CD4-positive, alpha-beta T cell treated with Interleukin-6 at 100 ng/mL for 8 hours (primary cell): Measurements from ENCODE around the gene CCDC60.
A peak's percentile ranks its signal among the peaks of the same experiment; 100 is the strongest.

Experiments used
- DNase-seq: peaks from one replicate; pipeline ENCODE4 v3.0.0-alpha.2; 2020; ENCODE audit warnings: mixed read lengths, low spot score

Gene CCDC60

DNA sequence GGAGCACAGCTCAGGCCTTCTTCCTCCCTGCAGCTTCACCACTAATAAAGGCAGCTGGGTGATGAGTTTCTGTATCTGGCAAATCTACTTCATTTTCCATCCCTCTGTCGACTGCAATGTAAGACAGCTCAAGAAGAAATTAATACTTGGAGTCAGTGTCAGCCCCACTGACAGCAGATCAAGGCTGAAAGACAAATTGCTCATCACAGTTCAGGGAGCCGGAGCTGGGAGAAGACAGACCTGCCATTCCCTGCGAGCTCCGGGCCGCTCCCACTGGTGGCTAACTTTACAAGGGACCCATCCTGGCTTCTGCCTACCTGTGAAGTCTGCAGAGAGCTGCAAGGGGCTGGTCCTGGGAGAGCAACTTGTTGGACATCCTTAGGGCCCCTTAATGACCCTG lies 49.8 kb downstream of the CCDC60 start:
- no peak for DNase-seq

DNA sequence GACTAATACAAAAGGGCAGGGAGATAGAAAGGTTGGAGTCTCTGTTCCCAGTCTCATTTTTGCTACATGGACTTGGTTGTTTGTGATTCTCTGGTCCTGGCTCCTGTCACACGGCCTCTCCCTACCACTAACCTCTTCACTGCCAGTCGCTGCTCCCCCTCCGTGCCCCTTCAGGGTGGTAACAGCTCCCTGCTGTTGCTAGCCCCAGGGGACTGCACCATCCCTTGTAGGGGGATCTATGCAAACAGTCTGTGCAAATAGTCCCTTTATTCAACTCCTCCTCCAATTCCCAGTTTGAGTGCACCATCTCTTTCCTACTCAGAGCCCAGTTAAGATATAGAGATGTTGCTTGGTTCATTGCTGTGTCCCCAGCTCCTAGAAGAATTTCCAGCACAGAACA lies 51.1 kb downstream of the CCDC60 start:
- no peak for DNase-seq

DNA sequence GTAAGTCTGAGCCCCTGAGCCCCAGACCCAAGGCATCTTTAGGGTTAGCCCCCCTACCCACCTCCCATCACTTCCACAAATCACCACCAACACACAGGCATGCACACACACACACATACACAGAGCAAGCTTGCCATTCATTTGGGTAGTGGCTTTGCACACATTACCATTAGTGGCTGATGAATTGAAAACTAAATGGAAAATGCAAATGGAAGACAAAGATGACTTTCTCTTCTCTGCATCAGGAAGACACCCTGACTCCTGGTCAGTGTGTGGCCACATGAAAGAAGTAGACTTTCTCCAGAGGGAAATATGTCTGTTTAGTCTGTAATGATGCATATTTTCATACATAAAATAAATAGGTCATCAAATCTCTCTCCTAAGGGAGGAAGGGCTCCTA lies 55.2 kb downstream of the CCDC60 start:
- DNase-seq = no peak

DNA sequence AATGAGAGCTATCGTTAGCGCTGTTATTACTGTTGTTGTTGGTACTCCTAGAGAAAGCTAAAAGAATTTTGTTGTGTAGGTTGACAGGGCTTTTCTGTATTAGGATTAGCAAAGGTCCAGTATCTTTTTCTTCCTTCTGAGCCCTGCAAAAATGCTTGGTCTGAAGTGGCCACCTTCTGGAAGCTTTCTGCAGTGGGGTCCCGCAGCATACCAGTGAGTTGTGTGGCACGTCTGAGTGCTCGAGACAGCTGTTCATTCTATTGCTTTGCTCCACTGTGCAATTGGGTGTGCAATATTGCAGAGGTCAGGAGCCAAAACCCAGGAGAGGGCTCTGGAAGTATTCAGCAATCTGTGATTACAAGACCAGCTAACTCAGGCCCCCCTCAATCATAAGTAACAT lies 57.1 kb downstream of the CCDC60 start:
- no peak for DNase-seq

DNA sequence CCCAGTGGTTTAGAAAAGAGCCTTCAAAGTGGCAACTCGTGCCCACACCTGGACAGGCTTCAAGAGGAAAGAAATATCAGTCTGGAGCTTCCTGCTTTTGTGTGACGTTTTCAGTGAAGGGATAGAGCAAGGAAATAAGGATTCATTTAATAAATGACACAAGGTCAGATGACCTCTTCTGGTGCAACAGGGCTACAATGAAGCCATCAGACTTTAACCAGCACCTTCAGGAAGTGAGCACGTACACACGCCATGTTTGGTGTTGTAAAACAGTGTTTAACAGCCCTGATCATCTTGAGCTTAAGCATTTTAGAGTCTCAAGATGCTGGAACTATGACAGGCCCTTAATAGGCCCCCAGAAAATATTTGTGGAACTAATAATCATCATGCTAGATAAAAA lies 59.1 kb downstream of the CCDC60 start:
- DNase-seq = no peak

DNA sequence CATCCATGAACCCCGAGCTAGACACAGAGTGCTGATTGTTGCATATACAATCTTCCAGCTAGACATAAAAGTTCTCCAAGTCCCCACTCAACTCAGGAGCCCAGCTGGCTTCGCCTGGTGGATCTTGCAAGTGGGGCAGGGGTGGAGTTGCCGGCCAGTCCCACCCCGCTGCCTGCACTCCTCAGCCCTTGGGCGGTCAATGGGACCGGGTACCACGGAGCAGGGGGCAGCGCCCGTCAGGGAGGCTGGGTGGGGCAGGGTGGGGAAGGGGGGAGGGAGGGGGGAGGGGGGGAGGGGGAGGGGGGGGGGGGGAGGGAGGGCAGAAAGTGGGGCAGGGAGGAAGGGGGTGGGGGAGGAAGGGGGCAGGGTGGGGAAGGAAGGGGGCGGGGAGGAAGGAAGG lies 63.0 kb downstream of the CCDC60 start:
- DNase-seq = no peak

DNA sequence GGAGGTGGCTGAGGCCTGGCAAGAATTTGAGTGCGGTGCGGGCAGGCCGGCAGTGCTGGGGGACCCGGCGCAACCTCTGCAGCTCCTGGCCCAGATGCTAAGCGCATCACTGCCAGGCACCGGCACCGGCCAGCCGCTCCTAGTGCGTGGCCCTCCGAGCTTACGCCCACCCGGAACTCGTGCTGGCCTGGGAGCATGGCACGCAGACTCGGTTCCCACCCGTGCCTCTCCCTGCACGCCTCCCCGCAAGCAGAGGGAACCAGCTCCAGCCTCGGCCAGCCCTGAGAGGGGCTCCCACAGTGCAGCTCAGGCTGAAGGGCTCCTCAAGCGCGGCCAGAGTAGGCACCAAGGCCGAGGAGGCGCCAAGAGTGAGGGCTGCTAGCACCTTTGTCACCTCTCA lies 63.7 kb downstream of the CCDC60 start:
- DNase-seq = no peak

DNA sequence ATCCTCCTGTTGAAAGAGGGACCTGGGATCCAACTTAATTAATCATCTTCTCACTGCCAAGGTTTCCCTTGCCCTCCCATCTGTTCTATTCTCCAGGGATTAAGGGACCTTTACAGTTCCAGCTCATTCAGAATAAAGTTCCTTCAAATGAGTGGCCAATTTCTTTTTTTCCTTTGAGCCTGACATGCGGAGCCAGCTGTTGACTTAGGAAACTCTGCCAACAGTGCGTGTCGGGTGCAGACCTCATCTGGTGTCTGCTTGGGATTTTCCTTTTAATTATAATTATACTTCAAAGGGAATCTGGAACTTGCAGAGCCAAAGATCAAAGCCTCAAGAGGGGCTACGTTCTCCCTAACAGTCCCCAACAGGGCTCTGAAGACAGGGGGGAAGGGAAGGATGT lies 64.8 kb downstream of the CCDC60 start:
- DNase-seq = no peak

DNA sequence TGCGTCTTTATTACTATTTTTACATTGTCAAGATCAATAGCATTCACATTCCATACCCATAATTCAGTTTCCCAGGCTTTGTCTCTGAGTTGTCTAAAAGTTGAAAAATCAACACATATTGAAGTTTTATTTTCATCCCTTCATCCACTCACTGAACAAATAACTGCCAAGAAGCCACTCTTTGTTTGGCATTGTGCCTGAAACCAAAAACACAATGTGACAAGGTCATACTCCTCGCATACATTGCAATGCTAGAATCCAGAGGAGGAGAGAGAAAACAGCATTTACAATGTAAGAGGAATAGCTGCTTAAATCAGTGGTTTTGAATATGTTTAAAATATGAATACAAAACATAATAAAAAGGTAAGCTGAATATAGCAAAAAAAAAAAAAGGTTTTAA lies 71.8 kb downstream of the CCDC60 start:
- DNase-seq = no peak

DNA sequence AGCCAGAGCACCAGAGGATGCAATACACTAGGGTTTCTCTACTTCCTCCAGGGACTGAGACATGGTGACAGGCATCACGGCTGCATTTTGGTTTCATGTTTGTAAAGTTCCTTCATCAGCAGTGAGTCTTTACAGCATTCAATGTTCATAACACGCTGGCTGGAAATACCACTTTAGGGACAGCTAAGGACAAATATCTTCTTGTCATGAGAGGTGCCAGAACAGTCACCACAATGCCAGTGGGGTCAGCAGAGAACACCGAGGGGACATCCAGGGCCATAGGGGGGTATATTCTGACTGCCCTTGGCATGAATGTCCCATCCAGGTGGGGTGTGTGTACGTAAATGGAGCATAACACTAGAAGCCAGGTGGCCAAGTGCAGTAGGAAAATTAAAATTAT lies 72.3 kb downstream of the CCDC60 start:
- DNase-seq = no peak

DNA sequence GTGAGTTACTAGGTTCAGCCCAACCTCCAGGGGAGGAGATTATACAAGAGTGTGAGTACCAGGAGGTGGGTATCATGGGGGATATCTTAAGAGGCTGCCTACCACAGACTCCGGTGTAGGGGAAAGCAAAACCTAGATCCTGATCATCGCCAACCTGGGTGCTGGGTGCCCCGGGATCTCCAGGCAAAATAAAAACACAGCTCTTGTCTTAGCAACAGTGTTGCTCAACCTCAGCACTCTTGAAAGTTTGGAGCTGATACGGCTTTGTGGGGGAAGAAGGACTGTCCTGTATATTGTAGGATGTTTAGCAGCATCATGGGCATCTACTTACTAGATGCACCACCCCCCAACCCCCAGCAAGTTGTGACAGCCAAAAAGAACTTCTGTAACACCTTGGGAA lies 74.5 kb downstream of the CCDC60 start:
- no peak for DNase-seq

DNA sequence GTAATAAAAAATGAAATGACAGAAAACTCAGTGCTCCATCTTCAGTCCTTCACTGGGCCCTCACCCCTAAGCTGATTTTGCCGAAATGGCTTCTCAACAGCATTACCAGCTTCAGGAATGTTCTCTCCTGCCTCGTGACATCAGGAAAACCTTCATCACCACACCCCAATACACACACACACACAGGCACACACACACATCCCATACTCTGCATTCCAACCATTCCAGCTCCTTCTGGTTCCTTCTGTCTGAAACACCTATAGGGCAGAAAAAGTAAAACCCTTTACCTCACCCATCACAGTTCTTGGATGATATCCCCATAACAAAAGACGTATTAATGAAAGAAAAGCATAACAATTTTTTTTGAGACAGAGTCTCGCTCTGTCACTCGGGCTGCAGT lies 75.9 kb downstream of the CCDC60 start:
- no peak for DNase-seq

DNA sequence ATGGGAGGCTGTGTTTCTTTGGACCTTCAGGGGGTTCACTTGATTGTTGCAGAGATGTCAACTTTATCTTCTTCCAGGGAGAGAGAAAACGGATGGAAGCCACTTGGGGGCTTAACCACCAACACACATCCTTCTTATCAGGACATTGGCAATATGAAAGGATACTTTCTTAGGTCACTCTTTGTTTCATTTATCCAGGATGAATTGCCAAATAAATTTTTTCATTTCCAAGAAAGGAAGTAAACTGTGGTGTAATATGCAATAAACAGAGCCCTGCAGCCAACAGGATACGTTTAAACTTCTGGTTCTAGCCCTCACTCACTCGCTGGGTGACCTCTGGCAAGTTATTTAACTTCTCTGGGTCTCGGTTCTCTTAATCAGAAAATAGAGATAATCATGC lies 77.8 kb downstream of the CCDC60 start:
- DNase-seq = no peak

DNA sequence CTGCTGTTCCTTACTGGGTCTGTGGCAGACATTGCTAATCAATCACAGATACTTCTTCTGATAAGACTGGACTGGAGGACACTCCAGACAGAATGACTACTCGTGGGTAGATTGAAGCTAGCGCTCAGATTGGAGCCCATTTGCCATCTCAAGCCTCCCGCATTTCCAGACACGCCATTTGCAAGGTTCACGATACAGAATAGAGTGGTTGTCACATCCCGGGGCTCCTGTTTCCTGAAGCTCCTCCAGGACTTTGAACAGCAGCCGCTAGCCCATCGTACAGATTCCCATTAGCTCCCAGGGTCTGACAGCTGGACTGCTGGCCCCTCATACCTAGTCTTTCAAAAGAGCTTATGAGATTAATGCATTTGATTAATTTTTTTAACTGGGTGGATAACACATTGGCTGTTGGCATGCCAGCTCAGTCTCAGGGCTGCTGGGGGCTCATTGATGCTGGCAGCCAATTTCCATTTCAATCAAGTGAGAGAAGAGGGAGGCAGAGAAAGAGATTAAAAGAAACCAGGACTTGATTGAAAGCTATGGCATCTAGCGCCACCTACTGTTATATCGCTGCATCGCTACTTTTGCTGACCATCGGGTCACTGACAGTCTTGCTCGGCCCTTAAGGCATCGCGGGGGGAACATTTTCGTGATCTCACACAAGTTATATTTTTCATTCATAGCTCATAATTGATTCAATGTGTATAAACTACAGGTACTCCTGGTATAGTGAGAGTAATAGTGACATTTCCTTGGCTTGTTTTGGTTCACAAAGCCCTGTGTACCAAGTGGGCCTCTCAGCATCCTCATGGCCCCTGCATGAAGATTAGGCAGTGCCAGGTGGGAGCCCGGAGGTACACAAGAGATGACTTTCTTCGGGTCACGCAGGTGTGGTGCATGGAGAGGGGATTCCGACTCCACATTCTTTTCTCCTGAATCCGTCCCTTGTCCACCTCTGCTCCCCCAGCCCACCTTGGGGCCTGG lies 78.6 kb downstream of the CCDC60 start:
- DNase-seq = no peak

DNA sequence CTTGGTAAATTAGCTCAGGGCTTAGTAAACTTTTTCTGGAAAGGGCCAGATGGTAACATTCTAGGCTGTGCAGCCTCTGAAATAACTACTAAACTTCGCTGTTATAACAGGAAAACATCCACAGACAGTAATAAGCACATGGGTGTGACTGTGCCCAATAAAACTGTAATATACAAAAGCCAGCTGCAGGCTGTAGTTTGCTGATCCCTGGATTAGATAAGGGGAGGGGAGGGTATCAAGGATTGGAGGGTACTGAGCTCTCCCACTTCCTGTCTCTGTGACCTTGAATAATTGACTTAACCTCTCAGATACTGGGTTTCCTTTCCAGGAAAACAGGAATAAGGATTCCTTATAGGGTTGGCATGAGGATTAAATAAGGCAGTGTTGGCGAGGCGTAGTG lies 81.2 kb downstream of the CCDC60 start:
- DNase-seq = no peak

DNA sequence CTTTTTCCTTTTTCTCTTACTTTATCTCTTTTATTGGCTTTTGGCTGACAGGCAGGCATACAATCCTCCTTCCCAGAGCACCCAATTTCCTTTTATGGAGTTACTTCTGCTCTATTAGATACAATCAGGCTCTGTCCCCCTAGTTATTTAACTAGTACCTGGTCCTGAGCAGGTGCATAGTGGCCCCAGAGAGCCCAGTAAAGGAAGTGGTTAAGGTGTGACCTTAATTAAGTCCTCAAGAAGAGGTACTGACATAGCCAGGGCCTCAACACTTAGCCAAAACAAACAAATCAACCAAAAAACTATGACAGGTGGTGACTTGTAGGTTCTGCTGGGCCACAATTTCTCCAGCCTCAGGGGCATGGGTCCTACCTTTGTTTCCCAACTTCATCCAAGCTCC lies 82.9 kb downstream of the CCDC60 start:
- DNase-seq = no peak

DNA sequence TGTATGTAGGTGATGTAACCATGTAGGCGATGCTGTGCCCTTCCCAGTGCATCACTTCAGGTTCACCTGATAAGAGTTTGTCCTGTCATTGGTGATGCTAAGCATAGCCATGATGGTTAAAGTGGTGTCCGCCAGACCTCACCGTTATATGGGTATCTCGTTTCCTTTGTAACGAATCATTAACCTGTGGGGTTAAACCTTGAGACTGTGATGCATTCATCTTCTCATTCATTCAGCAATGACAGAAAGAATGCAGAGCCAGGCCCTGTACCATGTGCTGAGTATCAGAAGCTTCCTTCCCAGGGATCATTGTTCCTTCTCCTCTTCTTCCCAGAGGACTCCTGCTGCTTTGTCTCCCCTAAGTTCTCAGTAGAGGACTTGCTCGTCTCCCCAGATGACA lies 84.9 kb downstream of the CCDC60 start:
- no peak for DNase-seq

DNA sequence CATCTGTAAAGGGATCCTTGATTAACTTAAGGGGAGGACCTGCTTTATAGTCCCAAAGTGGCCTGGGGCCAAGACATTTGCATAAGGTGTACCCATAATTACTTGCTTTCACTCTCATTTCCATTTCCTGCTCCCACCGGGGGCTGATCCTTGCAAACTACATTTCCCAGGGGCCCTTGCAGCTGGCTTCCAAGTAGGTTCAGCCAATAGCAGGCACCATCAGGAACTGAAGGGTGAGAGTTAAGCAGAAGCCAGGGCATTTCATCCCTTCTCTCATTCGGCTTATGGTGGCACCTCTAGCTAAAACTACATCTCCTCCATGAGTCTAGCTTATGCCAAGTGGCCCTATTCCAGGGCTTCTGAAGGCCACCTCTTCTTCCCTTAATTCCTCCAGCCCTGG lies 88.8 kb downstream of the CCDC60 start:
- DNase-seq = no peak

DNA sequence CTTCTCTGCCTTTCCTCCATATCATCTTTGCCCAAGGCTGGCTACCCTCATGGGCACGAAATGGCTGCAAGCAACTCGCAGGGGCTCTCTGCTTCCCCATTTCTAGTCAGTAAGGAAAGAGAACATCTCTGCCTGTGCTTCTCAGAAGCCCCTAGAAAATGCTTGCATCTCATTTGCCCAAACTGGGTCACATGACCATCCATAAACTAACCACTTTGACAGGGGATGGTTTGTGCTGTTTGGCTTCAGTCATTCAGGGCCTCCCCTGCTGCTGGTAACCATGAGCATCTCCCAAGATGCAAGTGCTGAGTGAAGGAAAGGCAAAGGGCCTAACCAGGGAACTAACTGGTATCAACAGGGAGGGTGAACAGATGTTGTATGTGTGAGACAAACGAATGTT lies 91.1 kb downstream of the CCDC60 start:
- DNase-seq = no peak

DNA sequence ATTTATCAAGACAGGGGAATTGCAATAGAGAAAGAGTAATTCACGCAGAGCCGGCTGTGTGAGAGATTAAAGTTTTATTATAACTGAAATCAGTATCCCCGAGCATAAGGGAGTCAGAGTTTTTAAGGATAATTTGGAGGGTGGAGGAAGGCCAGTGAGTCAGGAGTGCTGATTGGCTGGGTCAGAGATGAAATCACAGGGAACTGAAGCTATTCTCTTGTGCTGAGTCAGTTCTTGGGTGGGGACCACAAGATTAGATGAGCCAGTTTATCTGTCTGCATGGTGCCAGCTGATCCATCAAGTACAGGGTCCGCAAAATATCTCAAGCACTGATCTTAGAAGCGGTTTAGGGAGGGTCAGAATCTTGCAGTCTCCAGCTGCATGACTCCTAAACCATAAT lies 96.6 kb downstream of the CCDC60 start:
- DNase-seq = no peak

DNA sequence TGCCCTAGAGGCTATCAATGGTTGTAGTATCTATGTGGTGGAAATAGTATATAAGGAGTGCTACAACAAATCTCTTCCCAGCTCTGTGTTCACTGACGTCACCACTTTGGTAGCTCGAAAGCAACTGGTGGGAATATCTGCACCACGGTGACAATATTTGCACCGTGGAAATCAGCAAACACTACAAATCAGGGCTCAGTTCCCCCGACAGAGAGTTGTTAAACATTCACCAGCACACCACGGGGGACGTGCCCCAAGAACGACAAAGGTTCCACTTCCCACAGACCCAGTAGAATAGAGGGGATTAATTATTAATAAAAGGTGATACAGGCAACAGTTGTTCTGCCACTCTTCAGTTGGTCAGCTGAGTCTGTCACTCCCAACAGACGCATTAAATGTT lies 98.4 kb downstream of the CCDC60 start:
- DNase-seq = no peak

DNA sequence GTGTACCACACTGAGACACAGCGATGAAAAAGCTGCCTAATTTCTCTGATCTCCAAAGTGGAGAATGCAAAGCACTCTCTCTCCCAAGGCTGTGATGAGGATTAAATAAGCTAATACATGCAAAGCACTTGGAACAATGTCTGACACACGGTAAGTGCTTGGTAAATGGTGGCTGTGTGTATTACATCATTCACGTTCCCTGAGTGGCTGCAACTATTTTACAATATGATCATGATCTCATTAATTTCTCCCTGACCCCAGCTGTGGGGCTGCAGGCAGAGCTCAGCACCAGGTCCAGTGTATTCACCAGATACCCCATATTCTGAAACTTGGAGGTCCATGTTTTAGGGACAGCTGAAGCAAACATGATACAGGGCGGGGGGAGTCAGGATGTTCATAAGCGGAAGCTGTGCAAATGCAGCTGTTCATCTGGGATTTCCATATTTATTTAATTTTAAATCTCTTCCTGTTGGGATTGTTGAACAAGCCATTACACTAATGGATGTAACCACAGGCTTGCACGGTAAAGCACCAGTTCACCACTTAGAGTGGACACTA lies 106.4 kb downstream of the CCDC60 start:
- DNase-seq = no peak

DNA sequence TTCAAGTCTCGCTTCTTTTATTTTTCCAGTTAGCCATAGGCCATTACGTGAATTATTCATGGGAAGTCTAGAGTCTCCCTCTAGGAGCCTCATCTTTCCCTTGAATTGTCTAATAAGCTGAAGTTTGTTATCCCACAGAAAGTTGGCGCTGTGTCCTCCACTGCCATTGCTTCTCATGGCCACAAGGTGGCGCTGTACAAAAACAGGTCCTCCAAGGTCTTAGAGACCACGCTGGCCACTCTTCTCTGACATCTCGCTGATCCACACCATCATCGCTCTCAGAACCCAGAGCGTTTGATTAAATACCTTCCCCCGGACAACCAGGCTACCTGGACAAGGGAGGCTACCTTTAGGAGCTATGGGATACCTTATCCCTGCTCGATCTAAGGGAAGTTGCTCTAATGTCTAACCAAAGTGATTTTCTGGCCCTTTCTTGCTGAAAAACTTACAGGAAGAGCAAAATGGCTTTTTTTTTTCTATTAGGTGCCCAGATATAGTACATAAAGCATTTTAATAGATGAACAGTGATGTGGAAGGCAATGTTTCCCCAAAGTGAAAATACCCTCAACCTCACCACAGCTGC lies 110.0 kb downstream of the CCDC60 start:
- DNase-seq = peak; percentile 5

DNA sequence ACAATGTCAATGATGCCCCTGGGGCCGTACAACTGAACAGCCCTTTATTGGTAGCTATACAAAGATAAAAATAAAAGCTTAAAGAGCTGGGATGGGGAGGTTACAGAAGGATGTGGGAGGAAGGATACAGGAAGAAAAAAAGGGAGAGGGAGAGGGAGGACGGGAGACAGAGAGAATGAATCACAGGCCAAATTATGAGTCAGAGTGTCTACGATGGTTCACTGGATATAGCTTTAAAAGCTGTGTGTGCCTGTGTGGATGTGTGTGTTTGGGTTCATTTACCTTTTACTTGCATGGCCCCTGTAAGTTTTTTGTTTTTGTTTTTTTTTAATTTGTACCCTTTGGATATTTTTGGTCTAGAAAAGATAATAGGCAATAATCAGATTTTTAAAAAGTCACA lies 111.9 kb downstream of the CCDC60 start:
- no peak for DNase-seq
